GM12801 (cell line): ENCODE measurements around the gene ZNF880.

Source experiments
- TF ChIP-seq, protein P1 (sequence below): IDR thresholded peaks from one replicate; pipeline ENCODE4 v1.5.1; 2011; ENCODE audit warnings: control low read depth; ENCODE audit not compliant: insufficient read length; ENCODE audit errors: extremely low read depth

Gene ZNF880

DNA sequence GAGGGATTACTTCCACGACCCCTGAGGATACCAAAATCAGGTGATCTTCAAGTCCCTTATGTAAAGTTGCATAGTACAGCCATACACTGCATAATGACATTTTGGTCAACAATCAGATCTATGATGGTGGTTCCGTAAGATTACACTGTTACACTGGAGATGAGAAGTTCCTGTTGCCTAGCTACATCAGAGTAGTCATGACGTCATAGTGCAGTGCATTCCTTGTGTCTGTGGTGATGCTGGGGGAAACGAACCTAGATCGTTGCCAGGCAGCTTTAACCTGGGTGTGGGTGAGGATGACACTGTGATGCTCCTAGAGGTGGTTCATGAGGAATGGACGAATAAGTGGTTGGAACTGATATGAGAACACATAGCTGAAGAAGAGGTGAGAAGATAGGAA is 24.6 kb upstream of the ZNF880 start:
- TF ChIP-seq, protein P1, sequence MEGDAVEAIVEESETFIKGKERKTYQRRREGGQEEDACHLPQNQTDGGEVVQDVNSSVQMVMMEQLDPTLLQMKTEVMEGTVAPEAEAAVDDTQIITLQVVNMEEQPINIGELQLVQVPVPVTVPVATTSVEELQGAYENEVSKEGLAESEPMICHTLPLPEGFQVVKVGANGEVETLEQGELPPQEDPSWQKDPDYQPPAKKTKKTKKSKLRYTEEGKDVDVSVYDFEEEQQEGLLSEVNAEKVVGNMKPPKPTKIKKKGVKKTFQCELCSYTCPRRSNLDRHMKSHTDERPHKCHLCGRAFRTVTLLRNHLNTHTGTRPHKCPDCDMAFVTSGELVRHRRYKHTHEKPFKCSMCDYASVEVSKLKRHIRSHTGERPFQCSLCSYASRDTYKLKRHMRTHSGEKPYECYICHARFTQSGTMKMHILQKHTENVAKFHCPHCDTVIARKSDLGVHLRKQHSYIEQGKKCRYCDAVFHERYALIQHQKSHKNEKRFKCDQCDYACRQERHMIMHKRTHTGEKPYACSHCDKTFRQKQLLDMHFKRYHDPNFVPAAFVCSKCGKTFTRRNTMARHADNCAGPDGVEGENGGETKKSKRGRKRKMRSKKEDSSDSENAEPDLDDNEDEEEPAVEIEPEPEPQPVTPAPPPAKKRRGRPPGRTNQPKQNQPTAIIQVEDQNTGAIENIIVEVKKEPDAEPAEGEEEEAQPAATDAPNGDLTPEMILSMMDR: no peak

DNA sequence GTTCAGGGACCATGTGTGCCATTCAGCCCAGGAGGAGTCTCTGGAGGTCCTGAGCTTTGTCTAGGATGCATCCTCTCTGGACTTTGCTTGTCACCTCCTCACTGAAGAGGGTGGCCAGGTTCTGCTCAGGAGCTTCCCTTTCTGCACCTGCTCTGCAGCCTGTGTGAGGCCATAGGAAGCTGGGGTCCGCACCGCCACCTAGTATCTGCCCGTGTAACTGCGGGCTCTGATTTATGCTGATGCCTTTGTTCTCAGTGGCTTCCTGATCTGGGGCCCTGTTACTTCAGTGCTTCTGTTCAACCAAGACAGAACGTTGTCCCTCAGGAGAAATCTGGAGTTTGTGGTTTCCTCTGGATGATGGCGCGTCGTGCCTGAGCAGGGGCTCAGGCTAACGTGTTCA is 18.2 kb upstream of the ZNF880 start:
- TF ChIP-seq, protein P1: no peak

DNA sequence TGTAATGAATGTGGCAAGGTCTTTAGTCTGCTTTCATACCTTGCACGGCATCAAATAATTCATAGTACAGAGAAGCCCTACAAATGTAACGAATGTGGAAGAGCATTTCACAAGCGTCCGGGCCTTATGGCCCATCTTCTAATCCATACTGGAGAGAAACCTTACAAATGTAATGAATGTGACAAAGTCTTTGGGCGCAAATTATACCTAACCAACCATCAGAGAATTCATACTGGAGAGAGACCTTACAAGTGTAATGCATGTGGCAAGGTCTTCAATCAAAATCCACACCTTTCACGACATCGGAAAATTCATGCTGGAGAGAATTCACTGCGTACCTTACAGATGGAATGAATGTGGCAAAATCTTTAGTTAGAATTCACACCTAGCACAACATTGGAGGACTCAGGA is 3.3 kb upstream of the ZNF880 start:
- TF ChIP-seq, protein P1: no peak

DNA sequence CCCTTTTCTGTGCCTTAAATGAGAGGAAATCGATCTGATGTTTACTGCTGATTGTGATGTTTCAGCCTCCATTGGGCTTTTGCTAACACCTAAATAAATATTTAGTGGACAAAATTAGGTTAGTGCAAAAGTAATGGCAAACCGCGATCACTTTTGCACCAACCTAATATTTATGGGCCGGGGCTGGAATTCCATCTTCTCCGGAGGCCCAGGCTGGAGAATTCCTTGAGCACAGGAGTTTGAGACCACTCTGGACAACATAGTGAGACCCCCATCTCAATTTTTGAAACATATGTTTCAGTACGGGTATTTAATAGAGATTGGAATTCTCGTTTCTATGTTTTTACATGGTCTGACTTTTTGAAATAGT is 603 bp downstream of the ZNF880 start:
- TF ChIP-seq, protein P1: no peak

DNA sequence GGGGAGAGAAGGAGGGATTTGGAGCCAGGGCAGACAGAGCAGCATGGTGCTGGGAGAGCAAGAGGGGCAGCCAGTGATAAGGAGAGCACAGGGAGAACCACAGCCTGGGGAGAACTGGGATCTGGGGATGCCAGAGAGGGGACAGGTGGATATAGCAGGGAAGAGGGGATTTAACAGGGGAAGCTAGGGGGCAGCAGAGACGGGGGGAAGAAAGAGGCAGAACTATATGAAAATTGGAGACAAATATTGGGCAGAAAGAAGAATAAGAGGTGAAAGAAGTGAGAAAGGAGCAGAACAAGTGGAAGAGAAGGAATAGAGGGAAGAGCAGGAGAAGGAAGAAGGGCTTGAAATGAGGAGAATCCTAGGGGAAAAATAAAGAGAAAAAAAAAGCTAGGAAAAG is 21.4 kb downstream of the ZNF880 start:
- TF ChIP-seq, protein P1: no peak

DNA sequence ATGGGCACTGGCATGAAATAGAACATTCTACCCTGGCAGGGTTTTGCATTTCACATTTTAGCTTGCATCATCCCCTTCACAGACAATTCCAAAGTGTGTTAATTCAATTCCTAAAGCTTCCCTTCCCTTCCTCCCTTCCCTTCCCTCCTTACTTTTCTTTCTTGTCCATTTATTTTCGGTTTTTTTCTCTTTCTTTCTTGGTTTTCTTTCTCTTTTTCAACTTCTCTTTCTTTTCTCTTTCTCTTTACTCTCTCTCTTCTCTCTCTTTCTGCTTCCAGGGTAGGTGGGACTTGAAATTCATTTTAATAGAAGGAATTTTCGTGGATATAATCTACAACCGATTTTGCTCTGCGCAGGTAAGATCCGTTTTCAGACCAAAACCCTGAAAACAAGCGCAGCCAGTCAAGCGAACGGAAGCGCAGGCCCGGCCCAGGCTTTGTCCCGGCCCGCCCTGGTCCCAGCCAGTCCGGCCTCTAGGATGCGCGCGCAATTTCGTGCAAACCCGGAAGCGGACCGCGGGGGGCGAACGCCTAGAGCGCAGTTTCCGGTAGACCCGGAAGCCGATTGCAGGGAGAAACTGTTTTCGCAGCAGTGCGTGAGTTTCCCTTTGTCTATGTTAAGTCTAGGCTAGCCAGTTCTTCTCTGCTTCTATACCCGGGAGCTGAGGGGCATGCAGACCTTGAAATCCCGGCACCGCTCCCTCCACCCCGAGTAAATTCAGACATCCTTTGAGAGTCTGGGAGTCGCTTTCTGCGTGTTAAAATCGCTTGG is 27.8 kb downstream of the ZNF880 start, which contains the start of gene ZNF528:
TSS of gene ZNF528 (plus strand) at position 540 of the 771 bp plus-strand sequence. CDS start 4,165 bp downstream, outside the sequence.
- TF ChIP-seq, protein P1: no peak

DNA sequence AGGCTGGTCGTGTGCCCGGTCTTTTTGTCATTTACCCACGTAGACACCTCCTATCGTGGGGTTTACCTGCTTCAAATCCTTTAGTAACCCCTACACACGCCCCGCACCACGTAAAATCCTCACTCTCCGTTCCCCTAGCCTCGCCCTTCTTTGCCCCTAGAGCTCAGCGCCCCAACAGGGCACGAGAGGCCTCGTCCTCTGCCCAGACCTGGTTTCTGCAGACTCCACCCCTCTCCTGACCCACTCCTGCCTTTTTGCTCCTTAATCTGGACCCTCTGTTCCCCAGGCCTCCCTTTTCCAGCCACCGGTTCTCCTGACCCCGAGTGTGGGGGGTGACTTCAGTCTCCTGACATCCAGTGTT is 28.3 kb downstream of the ZNF880 start:
- TF ChIP-seq, protein P1: no peak
